NCI-H82 treated with DMSO at 0.1 percent for 48 hours (cell line): Measurements from ENCODE around the gene CYB5R4.
"Not testable (repeated sequence)": the region's sequence is repeated elsewhere in the genome, so short reads cannot be mapped to it uniquely, and the experiment has no call there.

Experiments used
- DNase-seq: peaks from one replicate; lab custom pipeline; 2025; ENCODE audit not compliant: unreplicated experiment; lab: John Stamatoyannopoulos, UW

The CYB5R4 gene

GRCh38 chr6:83907623-83908390 lies 48.3 kb downstream of the CYB5R4 start:
- not testable (repeated sequence) for DNase-seq

- no peak for DNase-seq
These were observed 49.3 kb downstream of the CYB5R4 start for GRCh38 chr6:83908813-83909212.

GRCh38 chr6:83911278-83911677 lies 51.8 kb downstream of the CYB5R4 start:
- no peak for DNase-seq

- DNase-seq: no peak
These were observed 55.5 kb downstream of the CYB5R4 start for GRCh38 chr6:83914953-83915352.

GRCh38 chr6:83917001-83917400 lies 57.5 kb downstream of the CYB5R4 start:
- DNase-seq: no peak

GRCh38 chr6:83920017-83920416 lies 60.5 kb downstream of the CYB5R4 start:
- no peak for DNase-seq

- DNase-seq: no peak
These were observed 61.8 kb downstream of the CYB5R4 start for GRCh38 chr6:83921315-83921714.

- DNase-seq: no peak
These were observed 68.0 kb downstream of the CYB5R4 start for GRCh38 chr6:83927470-83927869.

GRCh38 chr6:83928286-83928685 lies 68.8 kb downstream of the CYB5R4 start:
- no peak for DNase-seq

GRCh38 chr6:83946201-83946833 lies 86.8 kb downstream of the CYB5R4 start:
- DNase-seq: not testable (repeated sequence)

- not testable (repeated sequence) for DNase-seq
These were observed 88.5 kb downstream of the CYB5R4 start for GRCh38 chr6:83947983-83948382.

GRCh38 chr6:83948851-83949250 lies 89.4 kb downstream of the CYB5R4 start:
- DNase-seq: no peak

- not testable (repeated sequence) for DNase-seq
These were observed 91.9 kb downstream of the CYB5R4 start for GRCh38 chr6:83951423-83951822.

- no peak for DNase-seq
These were observed 93.3 kb downstream of the CYB5R4 start for GRCh38 chr6:83952830-83953229.

GRCh38 chr6:83954371-83954770 lies 94.9 kb downstream of the CYB5R4 start:
- DNase-seq: no peak

GRCh38 chr6:83958241-83958685 lies 98.8 kb downstream of the CYB5R4 start:
- no peak for DNase-seq

- no peak for DNase-seq
These were observed 101.2 kb downstream of the CYB5R4 start for GRCh38 chr6:83960664-83961063.

GRCh38 chr6:83962582-83962981 lies 103.1 kb downstream of the CYB5R4 start:
- no peak for DNase-seq

- DNase-seq: no peak
These were observed 107.0 kb downstream of the CYB5R4 start for GRCh38 chr6:83966539-83966938.

GRCh38 chr6:83970582-83970981 lies 111.1 kb downstream of the CYB5R4 start:
- DNase-seq: no peak

GRCh38 chr6:83974409-83975050 lies 115.0 kb downstream of the CYB5R4 start:
- DNase-seq: no peak
